HG03097 (cell line): ENCODE data around the gene FA2H.

Source experiments
- ATAC-seq: cut with Tn5 transposase; IDR thresholded peaks from one replicate; pipeline ENCODE4 v1.9.1; 2021; ENCODE audit not compliant: unreplicated experiment, low FRiP score

The FA2H gene

GRCh38 chr16:74745926-74746325 is 28.7 kb downstream of the FA2H start:
- ATAC-seq = no peak

GRCh38 chr16:74745109-74745615 is 29.5 kb downstream of the FA2H start:
- ATAC-seq = no peak

GRCh38 chr16:74744566-74744965 is 30.1 kb downstream of the FA2H start:
- no peak for ATAC-seq

- ATAC-seq = no peak
Observed at GRCh38 chr16:74743668-74744299, 30.8 kb downstream of the FA2H start.

- no peak for ATAC-seq
Observed at GRCh38 chr16:74743045-74743667, 31.5 kb downstream of the FA2H start.

- ATAC-seq = no peak
Observed at GRCh38 chr16:74742051-74742481, 32.6 kb downstream of the FA2H start.

- no peak for ATAC-seq
Observed at GRCh38 chr16:74740795-74741304, 33.8 kb downstream of the FA2H start.

GRCh38 chr16:74739275-74739674 is 35.3 kb downstream of the FA2H start:
- no peak for ATAC-seq

- no peak for ATAC-seq
Observed at GRCh38 chr16:74738816-74739215, 35.8 kb downstream of the FA2H start.

- ATAC-seq = no peak
Observed at GRCh38 chr16:74738113-74738541, 36.5 kb downstream of the FA2H start.

- no peak for ATAC-seq
Observed at GRCh38 chr16:74737521-74737920, 37.1 kb downstream of the FA2H start.

- no peak for ATAC-seq
Observed at GRCh38 chr16:74736531-74737157, 38.0 kb downstream of the FA2H start.

GRCh38 chr16:74735554-74735953 is 39.1 kb downstream of the FA2H start:
- ATAC-seq = no peak

GRCh38 chr16:74735162-74735452 is 39.5 kb downstream of the FA2H start:
- no peak for ATAC-seq

GRCh38 chr16:74734361-74735161 is 40.1 kb downstream of the FA2H start:
- ATAC-seq = no peak

GRCh38 chr16:74732707-74733350 is 41.8 kb downstream of the FA2H start:
- no peak for ATAC-seq

GRCh38 chr16:74731853-74732477 is 42.7 kb downstream of the FA2H start:
- no peak for ATAC-seq

- no peak for ATAC-seq
Observed at GRCh38 chr16:74729783-74730683, 44.6 kb downstream of the FA2H start.

- no peak for ATAC-seq
Observed at GRCh38 chr16:74727903-74728302, 46.7 kb downstream of the FA2H start.
